HT-29 (cell line): Measurements from ENCODE around the gene LTA. TPM values are rescaled to one million over a fixed set of nuclear protein-coding genes. Genes with fewer than 3 reads are reported as not detected.
"Not testable (repeated sequence)": the region's sequence is repeated elsewhere in the genome, so short reads cannot be mapped to it uniquely, and the experiment has no call there.

Experiments
- DNase-seq: peaks from one replicate; pipeline ENCODE4 v3.0.0-alpha.2; 2015; ENCODE audit warnings: low spot score
- total RNA-seq: library from RNA; depleted of rRNA; stranded (reverse); fragments of >200 nt; shearing (Covaris generic); gene quantifications from 2 replicates; pipeline ENCODE4 v1.2.3, GENCODE V29; 2014

The LTA gene
- total RNA-seq, 1 experiment from 2014 or later = not detected

- no peak for DNase-seq
These were observed 14.7 kb downstream of the LTA start for GRCh38 chr6:31586599-31587281.

- DNase-seq = no peak
These were observed 16.0 kb downstream of the LTA start for GRCh38 chr6:31587791-31588777.

- no peak for DNase-seq
These were observed 17.0 kb downstream of the LTA start for GRCh38 chr6:31588871-31589650.

- not testable (repeated sequence) for DNase-seq
These were observed 18.6 kb downstream of the LTA start for GRCh38 chr6:31590691-31591090.

GRCh38 chr6:31592396-31592771 lies 20.3 kb downstream of the LTA start:
- DNase-seq = no peak

- DNase-seq = peak; percentile 42
These were observed 24.9 kb downstream of the LTA start for GRCh38 chr6:31597006-31597405.

GRCh38 chr6:31607317-31607716 lies 35.2 kb downstream of the LTA start:
- DNase-seq = no peak

- DNase-seq = no peak
These were observed 37.7 kb downstream of the LTA start for GRCh38 chr6:31609519-31610406.

GRCh38 chr6:31610968-31611367 lies 38.9 kb downstream of the LTA start:
- DNase-seq = no peak

GRCh38 chr6:31614075-31614619 lies 42.1 kb downstream of the LTA start:
- no peak for DNase-seq

- no peak for DNase-seq
These were observed 42.8 kb downstream of the LTA start, which contains the start of gene AIF1 for GRCh38 chr6:31614684-31615578. Gene AIF1 (plus strand): TSS chr6:31615234. CDS start chr6:31615330, 96 bp downstream.

- DNase-seq = no peak
These were observed 43.7 kb downstream of the LTA start for GRCh38 chr6:31615748-31616147.

- DNase-seq = no peak
These were observed 44.9 kb downstream of the LTA start for GRCh38 chr6:31617010-31617409.

- DNase-seq = peak; percentile 98
These were observed 47.9 kb downstream of the LTA start for GRCh38 chr6:31619805-31620585.

GRCh38 chr6:31620586-31621319 lies 48.7 kb downstream of the LTA start, which contains the start of gene PRRC2A:
Gene PRRC2A (plus strand): TSS chr6:31620715. CDS start chr6:31622790, 2,075 bp downstream.
- no peak for DNase-seq

- peak; percentile 22 for DNase-seq
These were observed 49.3 kb downstream of the LTA start for GRCh38 chr6:31621320-31621939.

- peak; percentile 44 for DNase-seq
These were observed 49.9 kb downstream of the LTA start for GRCh38 chr6:31621991-31622390.
